HG03066 (cell line): ENCODE results near the gene TTC39B.
A peak's percentile ranks its signal among the peaks of the same experiment; 100 is the strongest.

Experiments
- ATAC-seq: cut with Tn5 transposase; IDR thresholded peaks from one replicate; pipeline ENCODE4 v1.9.1; 2021; ENCODE audit warnings: low read depth; ENCODE audit not compliant: unreplicated experiment

TTC39B gene

DNA sequence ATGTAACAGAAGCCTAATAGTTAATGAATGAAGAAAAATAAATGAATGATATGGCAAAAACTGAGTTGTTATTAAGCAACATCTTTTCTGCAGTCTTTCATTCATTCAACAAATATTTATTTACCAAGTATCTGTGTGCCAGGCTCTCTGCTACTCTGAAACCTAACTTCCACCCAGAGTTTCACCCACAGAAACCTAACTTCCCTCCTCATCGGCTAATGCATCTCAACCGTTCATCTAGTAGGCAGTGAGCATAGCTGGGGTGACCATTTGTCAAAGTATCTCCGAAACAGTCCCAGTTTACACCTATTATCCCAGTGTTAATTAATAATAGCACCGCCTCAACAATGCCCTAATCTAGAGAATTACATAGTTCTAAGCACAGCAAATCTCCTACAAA is 1.5 kb downstream of the TTC39B start:
- ATAC-seq: no peak

DNA sequence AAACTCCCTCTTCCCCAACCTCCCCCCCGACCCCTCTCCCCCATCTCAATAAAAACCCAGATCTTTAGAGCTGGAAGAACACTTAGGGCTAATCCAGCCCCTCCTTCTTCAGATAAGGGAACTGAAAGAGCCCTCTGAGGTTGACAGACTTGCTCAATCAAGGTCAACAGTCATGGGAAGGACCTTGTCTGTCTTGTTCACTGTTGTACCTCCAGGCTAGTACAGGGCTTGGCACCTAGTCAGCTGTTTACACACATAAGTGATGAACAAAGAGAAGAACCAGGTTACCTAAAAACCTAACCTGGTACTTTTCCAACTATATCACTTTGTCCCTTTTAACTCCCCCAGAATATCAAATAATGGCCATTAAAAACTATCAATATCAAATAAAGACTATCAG is 2.4 kb downstream of the TTC39B start:
- peak; percentile 30 for ATAC-seq

DNA sequence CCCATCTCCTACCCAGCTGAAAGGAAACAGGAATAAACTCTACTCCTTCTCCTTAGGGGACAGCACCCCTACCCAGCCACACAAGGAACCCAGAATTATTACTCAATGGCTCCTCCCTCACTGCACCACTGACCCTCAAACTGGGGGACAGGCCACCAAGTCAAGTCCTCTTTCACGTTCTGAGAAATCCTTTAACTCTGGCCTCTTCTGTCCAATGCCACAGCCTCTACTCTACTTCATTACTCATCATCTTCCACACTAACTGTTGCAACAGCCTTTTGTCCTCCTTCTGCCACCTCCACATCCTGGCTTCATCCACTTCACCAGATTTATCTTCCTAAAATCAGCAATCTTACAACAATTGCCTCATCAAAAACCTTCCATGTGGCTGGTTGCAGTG is 6.8 kb downstream of the TTC39B start:
- ATAC-seq: no peak

DNA sequence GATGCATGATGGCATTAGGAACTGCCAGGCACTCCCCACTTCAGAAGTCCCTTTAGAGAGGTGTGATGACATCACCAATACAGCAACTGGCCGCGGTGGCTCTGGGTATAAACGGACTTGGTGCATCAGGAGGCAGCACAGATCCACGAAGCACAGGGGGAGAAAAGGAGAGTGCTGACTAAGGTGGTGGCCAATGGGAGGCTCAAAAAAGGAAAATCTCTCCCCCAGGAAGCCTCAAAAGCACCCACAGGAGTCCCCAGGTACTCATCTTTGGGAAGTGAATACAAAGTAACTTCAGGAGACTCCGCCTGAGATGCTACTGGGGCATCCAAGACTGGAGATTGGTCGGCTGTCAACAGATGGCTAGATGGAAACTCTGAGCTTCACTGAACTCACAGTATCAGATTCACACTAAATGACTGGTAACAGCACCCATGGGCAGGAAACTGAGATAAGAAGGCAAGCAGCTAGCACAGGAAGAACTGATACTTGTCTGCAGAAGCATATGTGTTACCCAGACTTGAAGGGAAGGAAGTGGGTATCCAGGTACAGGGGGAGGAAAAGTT is 7.6 kb downstream of the TTC39B start:
- ATAC-seq: peak; percentile 70

DNA sequence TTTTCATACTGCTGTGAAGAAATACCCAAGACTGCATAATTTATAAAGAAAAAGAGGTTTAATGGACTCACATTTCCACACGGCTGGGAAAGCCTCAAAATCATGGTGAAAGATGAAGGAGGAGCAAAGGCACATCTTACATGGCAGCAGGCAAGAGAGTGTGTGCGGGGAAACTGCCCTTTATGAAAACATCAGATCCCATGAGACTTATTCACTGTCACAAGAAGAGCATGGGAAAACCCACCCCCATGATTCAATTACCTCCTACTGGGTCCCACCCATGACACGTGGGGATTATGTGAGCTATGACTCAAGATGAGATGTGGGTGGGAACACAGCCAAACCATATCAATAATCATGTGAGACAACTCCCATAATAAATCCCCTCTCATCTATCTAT is 8.7 kb downstream of the TTC39B start:
- no peak for ATAC-seq

DNA sequence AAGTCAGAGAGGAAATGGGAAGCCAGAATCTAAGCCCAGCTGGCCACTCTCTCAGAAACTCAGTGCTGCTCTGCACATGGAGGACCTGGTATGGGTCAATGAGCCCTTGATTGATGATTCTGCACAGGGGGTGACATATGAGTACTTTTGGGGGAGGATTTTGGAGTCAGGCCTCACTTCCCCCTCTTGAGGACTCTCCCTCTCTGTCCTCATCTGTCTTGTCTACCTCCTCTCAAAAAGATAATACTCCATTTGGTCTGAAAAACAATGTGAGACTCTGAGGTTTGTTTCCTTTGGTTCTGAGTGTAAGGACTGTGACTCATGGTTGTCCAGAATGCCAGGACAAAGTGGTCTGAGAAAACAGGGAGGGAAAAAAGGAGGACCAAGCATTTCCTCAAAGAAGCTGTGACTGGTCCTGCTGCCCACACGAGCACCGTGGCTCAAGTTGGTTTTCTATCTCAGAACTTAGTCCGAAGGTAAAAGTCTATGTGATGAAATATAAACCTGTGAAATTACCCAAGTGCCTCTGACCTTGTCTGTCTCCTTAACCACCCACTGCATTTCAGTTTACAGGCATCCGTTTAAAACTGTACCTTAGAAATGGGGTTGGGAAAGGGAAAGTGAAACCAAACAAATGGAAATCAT is 11.1 kb downstream of the TTC39B start:
- peak; percentile 31 for ATAC-seq

DNA sequence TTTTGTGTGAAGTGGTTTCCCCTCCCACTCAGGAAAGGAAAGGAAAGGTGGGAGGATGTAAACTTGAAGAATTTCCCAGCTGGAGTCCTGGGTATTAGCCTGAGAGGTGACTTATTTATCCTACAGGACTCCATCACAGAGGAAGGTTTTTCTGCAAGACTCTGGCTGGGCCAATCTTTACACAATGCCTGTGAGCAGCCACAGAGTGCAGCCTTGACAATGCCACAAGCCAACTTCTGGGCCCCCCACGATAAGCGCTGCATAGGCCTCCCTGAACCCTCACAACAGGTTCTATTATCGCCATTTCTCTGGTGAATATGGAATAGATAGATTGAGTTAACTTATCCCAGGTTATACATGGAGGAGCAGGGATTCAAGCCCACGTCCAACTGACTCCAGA is 12.4 kb downstream of the TTC39B start:
- ATAC-seq: no peak

DNA sequence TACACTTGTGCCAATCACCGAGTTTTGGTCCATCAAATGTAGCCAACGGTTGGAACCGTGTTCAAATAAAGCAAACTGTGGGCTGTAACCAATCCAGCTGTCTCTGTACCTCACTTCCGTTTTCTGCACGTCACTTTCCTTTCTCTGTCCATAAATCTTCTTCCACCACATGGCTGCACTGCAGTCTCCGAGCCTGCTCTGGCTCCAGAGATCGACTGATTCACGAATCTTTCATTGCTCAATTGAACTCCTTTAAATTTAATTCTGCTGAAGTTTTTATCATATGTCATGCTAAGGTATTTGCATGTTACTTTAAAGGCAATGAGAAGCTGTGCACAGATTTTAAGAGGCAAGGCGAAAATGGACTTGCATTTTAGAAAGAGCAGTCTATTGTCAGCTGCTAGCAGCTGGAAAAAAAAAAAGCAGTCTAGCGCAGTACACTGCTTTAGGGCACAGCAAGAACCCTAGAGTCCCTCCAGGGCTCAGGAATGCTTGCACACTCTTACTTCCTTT is 13.2 kb downstream of the TTC39B start:
- no peak for ATAC-seq

DNA sequence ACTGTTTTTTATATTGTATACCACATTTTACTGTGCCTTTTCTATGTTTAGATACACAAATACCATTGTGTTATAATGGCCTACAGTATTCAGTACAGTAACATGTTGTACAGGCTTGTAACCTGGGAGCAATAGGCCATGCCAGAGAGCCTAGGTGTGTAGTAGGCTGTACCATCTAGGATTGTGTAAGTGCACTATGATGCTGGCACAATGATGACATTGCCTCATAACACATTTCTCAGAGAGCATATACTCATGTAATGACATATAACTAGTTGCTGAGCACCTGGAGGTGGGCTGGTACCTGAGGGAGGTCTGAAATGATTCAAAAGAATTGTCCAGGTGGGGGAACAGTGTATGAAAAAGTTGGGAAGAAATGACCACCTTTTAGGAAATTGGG is 13.9 kb downstream of the TTC39B start:
- ATAC-seq: no peak

DNA sequence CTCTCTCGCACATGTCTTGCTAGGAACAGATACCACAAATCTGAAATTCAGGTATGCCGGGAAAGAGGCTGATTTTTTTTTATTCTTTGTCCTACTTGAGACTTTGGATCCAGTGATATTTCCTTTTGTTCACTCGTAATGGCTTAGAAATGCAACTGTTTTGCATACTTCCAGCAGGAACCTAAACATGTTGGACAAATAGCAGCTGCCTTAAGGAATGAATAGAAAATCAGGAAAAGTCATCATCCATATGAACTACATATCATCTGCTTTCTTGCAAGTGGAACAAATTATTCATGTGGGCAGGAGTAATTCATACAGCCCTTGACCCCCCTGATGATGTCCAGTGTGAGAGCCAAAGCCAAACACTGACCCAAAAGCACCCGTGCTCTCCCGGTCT is 17.4 kb downstream of the TTC39B start:
- ATAC-seq: no peak

DNA sequence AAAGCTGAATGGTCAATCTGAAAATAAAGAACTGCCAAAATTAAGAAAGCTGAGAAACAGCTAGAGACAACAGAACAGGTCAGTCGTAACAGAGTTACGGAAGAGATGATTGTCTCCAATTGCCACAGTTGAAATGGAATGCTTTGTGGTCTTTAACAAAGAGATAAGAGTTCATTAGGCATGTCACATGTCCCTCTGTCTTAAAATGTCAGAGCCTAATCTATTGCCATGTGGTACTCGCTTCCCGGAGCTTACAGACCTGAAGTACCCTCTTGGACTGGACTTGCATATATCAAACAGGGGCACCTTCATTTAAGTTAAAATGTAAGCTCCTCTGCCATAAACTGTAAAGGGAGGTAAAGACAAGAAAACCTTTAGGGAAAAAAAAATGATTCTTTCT is 19.7 kb downstream of the TTC39B start:
- no peak for ATAC-seq

DNA sequence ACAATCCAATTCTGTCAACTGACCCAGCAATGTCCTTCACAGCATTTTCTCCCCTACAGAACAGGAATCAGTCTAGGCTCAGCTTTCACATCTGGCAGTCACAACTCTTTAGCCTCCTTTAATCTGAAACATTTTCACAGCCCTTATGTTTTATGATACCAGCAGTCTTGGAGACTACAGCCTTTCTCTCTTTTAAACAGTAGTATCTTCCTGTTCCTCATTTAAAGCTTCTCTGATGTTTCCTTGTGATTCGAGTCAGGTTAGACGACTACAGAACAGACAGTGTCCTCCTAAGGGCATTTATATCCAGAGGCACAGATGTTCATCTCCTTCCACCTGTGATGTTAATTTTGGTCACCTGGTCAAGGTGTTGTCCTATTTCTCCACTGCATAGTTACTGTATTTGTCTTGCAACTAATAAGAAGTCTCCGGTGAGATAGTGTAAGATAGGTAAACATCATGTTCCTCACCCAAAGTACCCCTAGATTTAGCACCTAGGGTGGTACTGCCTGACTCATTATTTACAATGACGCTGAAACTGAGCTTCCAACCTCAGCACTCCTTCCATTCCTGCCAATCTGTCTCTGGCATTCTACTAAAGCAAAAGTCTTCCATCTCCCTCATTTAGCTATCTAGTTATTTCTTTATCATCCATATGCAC is 20.7 kb downstream of the TTC39B start:
- ATAC-seq: no peak

DNA sequence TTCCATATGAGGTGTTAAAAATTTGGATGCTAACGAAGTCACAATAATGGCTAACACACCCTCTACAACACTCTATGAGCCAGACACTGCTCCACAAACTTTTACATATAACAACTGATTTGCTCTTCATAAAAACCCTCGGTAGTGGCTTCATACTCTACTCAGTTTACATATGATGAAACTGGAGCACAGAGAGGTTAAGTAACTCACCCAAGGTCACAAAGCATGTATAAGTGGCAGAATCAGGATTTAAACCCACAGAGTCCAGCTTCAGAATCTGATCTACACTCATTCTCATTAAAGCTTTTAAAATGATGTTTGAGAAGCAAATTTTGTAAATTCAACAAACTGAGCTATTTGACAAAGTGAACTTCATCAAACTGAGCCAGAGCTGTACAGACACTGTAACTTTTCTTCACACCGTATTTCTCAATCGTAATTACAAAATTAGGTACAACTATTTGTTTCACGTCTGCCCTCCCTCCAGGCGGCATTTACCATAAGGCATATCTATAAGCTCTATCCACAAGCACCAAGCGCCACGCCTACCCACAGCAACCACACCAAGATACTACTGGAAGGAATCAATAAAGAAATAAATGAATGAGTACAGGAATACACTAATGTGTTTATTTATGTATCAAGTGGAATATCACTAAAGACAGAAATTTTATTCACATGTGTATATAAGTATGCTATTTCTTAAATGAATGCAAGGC is 24.3 kb downstream of the TTC39B start:
- no peak for ATAC-seq

DNA sequence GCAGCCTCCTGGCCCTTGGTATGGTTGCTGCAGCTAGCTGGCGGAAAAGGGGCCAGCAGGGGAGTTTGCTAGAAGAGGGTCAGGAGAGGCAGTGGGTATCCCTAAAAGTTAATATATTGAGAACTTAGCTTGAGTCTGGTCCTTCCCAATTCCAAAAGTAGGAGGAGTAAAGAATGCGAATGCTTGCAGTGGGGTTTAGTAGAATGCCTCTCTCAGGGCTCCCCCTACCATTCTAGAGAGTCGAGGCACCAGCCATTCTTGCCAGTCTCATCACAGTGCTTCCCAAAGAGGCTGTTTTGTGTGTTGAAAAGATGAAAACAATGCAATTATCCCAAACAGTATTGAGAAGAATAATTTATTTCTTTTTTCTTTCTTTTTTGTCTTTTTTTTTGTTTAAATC is 26.4 kb downstream of the TTC39B start:
- no peak for ATAC-seq

DNA sequence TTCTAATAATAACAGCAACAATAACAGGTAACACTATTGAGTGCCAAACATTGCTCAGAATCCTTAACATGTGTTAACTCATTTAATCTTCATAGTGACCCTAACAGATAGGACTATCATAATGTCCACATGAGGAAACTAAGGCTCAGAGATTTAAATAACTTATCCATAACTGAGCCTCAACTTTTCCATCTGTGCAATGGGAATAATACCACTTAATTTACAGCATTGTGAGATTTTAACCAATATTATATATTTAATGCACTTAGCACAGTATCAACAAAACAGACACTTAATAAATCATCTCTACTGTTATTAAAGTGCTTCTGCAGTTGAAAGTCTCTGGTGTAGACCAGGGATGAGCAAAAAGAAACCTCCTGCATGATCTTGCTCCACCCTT is 28.2 kb downstream of the TTC39B start:
- ATAC-seq: no peak

DNA sequence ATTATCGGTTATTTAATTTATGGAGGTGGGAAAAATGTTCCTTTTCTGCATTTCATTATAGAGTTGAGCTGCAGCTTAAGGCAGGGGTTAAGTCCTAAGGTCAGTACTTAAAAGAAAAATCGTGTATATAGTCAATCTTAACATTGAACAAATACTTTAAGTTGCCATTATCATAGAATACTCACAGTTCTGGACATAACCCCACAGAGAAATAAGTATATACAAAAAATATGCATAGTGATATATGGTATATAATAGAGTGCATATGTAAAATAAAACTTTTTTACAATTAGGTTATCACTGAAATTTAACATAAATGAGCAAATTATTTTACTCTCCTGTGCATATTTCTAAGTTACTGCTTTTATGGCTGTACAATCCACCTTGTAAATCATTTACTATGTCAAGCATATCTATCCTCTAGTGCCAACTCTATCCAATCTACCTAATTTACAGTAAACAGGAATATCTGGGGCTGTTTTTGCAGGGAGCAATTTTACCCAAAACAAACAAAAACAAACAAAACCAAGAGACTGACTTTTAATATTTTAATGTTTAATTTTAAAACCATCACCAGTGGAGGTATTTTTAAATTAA is 28.8 kb downstream of the TTC39B start:
- ATAC-seq: no peak

DNA sequence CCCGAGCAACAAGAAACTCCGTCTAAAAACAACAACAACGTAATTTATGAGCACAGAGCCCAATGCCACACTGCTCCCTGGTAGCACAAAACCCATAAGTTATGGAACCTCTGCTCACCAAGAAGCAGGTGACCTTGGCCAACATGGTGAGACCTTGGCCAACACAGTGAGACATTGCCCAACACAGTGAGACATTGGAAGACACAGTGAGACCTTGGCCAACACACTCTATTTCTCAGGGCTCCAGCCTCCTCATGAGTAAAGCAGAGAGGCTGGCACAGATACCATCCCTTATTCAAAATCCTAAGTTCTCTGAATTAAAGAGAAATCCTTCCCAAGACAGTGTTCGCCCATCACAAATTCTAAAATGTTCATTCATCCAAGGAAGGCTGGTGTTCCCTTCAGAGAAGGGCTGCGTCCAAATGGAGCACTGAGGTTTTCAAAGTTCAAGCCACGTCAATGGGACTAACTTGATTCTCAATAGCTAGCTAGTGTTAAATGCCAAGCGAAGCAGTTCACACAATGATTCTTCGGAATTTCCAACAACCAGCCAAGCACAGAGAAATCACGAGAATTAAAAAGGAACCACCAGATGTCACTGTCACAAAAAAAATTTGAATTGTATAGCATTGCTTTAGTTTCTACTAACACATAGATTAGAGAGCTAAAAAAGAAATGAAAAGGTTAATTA is 29.5 kb downstream of the TTC39B start:
- ATAC-seq: no peak

DNA sequence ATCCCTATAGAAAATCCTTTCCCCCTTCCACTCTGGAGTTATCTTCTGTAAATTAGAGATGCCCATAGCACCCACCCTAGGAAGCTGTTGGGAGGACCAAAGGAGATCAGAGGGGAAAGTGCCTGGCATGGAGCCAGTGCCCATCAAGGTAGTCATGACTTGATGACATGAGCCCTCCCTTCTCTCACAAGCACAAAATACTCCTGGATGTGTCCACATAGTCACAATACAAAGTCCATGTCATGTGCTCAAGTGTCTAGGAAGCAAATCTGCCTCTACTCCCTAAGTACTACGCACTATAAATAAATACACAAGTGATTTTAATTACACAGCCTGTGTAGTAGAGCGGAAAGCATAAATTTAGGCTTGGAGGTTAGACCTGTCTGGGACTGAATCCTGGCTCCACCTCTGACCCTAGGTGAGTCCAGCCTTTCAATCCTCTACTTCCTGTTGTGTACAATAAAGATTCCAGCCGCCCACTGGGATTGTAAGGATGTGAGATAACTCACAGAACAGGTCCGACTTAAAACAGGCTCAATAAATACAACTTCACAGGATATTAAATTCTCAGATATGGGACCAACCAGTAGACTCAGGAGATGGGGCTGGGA is 30.6 kb downstream of the TTC39B start:
- ATAC-seq: no peak

DNA sequence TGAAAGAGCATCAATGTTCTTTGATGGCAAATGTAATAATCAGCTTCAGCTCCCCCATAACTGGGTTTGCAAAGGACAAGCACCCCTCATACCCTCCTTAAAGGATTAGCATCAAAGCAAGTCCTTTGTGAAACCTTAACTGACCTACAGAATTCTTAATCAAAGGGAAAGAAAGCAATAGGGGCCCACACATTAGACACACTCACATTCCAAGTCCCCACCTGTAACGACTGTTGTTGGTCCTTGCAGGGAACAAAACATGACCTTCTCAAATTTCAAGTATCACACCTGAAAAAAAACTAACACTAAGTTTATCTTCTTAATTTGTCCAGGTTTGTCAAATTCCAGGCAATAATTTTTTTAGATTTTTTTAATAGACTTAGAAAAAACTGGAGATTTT is 32.6 kb downstream of the TTC39B start:
- ATAC-seq: no peak

DNA sequence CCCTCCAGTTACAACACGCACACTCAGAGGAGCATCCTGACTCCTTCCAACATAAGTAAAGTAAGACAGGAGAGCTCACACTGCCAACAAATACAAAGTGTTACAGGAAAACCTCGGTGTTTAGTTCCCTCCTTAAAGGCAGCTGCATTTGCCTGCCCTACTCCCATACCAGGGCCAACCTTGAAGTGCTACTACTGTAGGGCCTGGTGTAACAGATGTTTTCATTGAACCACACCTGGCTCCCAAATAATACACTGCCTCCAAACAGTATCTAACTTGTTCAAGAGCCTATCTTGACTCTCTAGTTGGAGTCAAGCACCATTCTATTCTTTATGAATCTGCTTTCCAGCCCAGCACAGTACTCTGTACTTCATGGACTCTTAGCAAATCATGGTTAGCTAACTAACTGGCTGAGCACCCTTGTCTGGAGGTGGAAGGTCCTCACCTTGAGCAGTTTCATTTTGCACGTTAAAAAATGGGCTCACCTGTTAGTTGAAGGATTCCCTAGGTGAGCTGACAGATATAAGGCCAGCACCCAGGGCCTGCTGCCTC is 34.6 kb downstream of the TTC39B start:
- no peak for ATAC-seq
